Amniotic epithelial cell (primary cell): Measurements from ENCODE around the gene SLC35A4.
"Not testable (repeated sequence)": the region's sequence is repeated elsewhere in the genome, so short reads cannot be mapped to it uniquely, and the experiment has no call there.

ENCODE experiments used
- DNase-seq: peaks from one replicate; pipeline ENCODE4 v3.0.0-alpha.2; 2010; ENCODE audit warnings: low read depth

The SLC35A4 gene

DNA sequence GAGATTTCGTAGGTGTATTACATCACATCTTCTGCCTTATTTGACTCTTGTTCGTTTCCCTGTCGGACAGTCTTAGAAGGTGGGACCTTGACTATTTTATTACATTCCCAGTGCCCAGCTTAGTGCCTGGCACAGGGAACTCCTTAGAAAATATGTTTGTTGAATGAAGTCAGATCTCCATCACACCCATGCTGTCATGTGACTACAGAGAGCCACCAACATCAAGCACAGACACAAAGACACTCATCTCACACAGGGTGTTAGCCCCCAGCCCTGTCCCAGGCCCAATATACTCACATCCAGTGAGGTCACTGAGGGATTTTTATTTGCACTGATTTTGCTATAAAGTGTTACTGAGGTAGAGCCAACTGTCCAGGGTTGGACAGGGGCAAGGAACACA is 6.7 kb upstream of the SLC35A4 start:
- no peak for DNase-seq

DNA sequence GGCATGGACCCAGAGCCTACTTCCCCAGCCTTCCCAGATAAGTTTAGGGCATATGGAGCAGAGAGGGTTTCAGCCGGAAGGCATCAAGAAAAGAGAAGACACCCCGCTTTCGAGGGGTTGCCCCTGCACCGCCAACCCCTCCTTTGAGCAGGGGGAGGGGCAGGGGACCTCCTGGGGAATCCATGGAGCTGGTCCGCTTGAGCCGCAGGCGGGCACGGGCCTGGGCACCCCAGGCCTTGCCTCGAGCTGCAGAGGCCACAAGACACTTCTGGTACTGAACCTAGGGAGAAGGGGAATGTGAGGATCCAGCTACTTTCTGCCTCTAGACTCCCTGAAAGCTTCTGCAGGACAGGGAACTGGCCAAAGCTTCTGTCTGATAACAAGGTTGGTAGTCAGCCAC is 6.1 kb upstream of the SLC35A4 start:
- DNase-seq: no peak

DNA sequence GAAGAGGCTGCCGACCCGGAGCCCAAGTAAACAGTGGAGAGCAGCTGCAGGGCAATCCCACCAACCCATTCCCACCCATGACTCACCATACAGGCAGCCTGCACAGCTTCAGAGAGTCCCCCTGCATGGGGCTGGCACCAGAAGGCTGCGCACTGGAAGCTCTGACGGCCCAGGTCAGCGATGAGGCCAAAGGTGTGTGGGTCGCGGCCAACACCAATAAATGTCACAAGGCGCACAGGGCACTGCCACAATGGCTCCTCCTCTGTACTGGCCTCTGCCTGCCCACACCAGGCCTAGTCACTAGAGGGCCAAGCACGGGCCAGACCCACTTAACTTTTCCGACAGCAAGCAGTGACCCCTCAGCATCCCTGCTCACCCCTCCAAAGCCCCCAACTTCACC is 4.4 kb upstream of the SLC35A4 start:
- no peak for DNase-seq

DNA sequence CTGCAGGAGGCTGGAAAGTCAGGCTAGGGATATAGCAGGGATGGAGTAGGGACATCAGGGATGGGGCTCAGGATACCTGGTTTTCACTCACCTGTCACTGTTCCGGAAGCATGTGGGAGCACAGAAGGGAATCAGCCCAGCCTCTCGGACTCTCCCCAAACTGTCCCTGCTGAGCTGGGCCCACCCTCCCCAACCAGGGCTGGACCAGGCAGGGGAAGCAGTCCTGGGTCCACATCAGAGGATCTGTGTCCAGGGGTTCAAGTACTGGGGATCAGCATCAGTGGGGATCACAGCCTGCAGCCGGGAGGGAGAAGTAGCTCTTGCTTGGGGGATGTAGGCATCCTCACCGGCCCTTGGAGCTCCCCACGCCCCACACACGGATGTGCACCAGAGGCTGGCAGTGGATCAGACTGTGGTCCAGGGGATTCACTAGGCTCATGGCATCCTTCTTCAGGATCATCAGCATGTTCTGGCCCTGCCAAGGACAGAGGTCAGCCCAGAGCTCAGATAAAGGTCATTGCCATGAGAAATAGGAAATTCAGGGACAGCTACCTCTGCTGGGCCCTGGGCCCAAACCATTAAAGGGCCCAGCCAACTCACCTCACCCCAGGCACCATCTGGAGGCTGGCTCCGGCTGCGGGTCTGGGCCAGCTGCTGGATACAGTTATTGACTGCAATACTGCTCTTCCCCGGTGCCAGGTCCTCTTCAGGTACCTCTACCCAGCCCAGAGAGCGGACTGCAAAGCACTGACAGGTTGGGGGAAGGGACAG is 2.7 kb upstream of the SLC35A4 start:
- DNase-seq: no peak

DNA sequence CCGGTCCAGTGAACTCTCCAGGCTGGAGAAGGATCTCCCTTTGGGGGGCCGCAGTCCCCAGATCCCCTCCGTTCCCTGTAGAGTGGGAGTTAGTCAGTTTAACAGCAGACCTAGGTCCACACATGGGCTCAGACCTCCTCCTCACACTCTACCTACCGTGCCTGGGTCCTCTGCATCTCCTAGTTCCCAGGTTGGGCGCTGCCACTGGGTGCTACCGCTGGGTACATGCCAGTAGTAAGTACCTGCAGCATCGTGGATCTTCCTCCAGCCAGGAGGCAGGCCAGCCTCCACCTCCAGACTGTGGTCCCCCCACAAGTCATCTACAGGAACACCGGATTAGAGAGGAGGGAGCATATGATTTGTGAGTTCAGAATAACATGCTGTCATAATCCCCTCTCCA is 1.0 kb upstream of the SLC35A4 start:
- no peak for DNase-seq

DNA sequence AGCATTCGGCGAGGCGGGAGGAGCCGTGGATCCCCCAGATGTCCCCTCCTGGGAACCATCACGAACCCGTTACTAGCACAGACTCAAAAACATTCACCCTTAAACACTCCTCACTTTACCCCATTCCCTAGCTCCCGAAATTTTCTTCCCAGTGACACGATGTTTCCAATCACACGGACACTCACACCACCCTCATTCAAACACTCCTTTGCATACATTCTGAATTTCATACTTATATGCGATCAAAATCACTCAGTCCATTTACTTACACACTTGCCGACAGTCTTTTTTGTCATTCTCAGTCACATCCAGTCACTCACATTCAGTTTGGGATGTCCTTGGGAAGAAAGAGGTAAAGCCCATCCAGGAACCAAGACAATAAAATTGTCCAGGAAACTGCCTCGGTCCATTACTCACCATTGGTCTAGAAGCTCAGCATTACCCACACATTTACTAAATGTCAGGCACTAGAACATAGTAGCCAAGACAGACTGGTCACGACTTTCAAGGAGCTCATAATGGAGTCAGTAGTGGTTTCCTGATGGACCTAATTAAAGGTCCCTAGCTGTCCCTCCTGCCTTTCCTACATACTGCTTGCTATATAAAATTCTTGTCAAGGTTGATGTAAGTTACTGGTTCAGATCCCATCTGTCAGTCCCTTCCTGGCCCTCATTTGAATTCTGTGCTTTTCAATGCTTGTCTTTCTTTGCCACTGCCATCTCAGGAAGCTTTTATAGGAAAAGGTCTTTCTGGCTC is 574 bp downstream of the SLC35A4 start:
- DNase-seq: peak; percentile 31

DNA sequence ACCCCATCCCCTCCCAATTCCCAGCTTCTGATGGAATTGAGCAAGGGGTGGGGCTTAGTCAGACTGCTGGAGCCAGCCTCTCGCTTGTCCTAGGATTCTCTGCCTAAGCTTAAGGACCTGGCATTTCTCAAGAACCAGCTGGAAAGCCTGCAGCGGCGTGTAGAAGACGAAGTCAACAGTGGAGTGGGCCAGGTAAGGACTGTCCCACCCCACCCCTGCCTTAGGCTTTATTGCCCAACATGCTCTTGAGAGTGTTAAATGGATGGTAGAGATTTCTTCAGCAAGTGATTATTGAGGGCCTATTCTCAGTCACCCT is 1.1 kb downstream of the SLC35A4 start:
- DNase-seq: peak; percentile 54

DNA sequence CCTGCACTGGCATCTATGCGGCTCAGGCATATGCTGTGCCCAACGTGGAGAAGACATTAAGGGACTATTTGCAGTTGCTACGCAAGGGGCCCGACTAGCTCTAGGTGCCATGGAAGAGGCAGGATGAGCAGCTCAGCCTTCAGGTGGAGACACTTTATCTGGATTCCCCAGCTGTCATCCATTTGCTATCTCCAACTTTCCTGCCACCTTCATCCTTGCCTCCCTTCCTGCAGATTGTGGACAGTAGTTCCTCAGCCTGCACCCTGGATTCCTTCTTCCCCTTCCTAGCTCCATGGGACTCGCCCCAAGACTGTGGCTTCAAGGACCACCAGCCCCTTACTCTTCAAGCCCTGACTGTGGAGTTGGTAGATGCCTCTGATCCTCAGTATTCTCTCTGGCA is 2.0 kb downstream of the SLC35A4 start:
- DNase-seq: no peak

DNA sequence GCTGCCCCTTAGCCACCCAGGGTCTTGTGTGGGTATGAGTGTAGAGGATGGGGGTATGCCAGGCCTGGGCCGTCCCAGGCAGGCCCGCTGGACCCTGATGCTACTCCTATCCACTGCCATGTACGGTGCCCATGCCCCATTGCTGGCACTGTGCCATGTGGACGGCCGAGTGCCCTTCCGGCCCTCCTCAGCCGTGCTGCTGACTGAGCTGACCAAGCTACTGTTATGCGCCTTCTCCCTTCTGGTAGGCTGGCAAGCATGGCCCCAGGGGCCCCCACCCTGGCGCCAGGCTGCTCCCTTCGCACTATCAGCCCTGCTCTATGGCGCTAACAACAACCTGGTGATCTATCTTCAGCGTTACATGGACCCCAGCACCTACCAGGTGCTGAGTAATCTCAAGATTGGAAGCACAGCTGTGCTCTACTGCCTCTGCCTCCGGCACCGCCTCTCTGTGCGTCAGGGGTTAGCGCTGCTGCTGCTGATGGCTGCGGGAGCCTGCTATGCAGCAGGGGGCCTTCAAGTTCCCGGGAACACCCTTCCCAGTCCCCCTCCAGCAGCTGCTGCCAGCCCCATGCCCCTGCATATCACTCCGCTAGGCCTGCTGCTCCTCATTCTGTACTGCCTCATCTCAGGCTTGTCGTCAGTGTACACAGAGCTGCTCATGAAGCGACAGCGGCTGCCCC is 2.6 kb downstream of the SLC35A4 start:
- DNase-seq: no peak

DNA sequence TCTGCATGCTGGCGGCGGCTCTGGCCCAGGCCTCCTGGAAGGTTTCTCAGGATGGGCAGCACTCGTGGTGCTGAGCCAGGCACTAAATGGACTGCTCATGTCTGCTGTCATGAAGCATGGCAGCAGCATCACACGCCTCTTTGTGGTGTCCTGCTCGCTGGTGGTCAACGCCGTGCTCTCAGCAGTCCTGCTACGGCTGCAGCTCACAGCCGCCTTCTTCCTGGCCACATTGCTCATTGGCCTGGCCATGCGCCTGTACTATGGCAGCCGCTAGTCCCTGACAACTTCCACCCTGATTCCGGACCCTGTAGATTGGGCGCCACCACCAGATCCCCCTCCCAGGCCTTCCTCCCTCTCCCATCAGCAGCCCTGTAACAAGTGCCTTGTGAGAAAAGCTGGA is 3.2 kb downstream of the SLC35A4 start:
- no peak for DNase-seq

DNA sequence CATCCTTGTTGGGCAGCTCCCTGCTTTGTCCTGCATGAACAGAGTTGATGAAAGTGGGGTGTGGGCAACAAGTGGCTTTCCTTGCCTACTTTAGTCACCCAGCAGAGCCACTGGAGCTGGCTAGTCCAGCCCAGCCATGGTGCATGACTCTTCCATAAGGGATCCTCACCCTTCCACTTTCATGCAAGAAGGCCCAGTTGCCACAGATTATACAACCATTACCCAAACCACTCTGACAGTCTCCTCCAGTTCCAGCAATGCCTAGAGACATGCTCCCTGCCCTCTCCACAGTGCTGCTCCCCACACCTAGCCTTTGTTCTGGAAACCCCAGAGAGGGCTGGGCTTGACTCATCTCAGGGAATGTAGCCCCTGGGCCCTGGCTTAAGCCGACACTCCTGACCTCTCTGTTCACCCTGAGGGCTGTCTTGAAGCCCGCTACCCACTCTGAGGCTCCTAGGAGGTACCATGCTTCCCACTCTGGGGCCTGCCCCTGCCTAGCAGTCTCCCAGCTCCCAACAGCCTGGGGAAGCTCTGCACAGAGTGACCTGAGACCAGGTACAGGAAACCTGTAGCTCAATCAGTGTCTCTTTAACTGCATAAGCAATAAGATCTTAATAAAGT is 3.9 kb downstream of the SLC35A4 start:
- no peak for DNase-seq

DNA sequence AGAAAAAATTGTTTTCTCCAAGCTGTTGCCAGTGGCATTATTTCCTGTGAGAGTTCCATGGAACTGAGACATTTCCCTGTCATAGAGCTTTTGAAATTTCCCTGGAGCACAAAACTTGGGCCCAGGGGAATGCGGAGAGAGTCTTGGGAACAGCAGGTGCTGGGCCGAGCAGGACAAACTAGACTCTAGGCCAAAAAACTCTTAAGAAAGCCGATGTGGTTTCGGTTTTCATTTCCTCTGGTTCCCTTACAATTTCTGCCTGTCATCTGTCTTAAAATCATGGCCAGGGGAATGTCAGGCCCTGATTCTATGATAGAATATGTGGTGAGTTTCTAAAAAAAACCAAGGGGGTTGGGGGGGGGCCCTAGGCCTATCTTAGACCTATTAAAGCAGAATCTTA is 4.6 kb downstream of the SLC35A4 start:
- no peak for DNase-seq

DNA sequence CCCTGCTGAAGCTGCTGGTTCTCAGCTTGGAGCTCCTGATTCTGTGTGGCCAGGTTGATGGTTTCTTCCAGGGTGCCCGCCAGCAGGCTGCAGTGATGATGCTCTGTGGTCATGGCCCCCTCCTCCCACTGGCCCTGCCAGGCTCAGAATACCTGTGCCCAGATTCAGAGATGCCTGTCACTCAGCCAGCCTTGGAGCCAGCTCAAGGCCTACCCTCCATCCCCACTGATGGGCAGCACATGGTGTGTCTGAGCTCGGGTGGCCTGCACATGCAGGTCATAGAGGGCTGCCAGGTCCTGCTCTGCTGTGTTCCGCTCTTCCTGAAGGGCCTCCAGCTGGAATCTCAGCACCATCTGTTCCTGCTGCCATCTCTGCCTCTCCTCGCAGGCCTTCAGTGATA is 5.4 kb downstream of the SLC35A4 start:
- no peak for DNase-seq

DNA sequence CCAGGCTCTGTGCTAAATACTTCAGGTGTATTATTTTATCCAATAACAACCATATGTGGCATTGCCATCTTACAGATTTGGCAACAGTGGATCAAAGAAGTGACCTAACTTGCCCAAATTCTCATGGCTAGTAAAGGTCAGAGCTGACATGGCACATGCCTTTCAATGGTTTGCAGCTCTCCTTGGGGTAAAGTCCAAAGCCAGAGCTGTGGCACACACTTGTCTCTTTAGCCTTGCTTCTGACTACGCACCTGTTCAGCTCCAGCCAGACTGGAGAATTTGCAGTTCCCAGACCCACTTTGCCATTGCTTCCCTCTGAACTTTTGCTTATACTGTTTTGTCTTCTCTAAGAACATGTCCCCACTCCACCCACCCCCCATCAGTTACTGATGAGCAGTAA is 5.9 kb downstream of the SLC35A4 start:
- DNase-seq: no peak

DNA sequence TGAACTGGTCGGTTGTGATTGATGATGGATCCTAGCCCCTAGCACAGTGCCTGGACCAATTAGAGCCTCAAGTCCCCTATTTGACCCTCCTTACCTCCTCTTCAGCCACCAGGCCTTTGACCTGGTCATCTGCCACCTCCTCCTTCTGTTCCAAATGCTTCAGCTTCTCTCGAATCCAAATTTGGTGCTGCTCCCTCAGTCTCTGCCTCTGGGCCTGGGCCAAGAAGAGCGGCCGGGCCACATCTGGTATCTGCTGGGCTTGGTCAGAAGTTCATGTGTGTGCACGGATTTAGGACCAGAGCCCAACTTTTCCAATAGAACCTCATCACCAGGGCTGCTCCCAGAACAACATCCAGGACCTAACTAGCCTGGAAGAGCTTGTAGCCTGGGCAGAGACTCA is 6.5 kb downstream of the SLC35A4 start:
- DNase-seq: no peak

DNA sequence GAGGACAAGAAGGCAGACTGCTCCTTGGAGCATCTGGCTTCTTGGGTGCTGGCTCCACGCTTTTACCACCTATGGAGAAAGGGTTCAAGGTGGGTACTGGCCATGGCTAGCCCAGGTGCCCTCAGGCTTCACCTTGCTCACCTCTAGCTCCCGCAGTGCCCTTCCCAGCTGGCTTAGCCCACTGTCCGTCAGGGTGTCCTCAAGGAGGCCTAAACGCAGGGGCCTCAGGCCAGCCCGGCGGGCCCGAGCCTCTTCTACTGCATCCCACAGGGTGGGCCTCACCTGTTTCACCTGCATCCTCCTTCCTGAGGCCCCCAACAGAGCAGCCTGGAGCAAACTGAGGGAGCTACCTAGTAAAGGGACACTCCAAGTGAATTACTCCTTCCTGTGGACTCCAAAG is 9.1 kb downstream of the SLC35A4 start:
- DNase-seq: no peak

DNA sequence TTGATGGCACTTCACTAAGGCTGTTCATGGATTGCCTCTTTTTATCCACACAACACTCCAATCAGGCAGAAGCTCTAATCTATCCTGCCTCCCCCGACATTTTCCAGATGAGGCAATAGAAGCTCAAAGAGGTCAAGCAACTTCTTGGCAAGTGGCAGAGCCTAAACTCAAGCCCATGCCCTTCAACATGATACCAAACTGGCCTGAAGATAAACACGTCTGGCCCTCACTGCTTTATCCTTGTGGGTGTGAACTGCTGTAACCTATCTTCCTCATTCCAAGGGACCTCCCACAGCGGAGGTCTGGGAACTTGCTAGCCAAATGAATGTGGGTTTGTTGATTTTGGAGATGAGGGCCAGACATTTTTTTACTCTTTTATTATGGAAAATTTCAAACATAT is 9.5 kb downstream of the SLC35A4 start:
- DNase-seq: peak; percentile 92

DNA sequence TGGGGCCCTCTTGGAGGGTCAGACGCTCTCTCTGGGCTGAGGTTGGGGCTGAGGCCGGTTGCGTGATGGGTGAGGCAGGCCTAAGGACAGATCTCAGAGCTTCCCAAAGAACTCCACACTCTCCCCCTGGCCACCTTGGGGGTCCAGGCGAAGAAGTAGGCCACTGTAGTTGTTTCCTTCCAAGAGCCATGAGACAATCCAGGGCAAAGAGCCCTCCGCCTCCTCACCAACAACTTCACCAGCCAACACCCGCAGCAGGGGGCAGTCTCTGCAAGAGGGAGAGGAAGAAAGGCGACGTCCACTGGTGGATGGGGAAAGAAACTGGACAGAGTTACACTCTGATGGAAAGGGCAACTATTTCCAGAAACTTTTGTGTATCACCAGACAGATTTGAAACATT is 10.7 kb downstream of the SLC35A4 start:
- peak; percentile 72 for DNase-seq

DNA sequence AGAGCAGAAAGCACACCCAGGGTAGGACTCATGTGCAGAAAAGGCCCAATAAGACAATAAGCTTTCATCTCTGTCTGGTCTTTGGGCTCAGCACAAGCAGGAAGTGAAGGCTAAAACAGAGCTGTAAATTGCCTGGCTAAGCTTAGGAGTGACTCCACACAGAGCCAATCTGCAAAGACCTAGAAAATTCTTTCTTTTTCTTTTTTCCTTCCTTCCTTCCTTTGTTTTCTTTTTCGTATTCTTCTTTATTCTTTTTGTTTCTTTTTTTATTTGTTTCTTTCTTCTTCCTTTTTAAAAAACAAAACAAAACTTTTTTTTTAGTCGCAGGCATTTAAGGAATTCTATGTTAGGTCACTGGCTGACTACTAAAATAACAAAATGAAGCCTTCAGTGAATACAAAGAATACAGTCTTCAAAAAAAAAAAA is 12.2 kb downstream of the SLC35A4 start:
- DNase-seq: no peak

DNA sequence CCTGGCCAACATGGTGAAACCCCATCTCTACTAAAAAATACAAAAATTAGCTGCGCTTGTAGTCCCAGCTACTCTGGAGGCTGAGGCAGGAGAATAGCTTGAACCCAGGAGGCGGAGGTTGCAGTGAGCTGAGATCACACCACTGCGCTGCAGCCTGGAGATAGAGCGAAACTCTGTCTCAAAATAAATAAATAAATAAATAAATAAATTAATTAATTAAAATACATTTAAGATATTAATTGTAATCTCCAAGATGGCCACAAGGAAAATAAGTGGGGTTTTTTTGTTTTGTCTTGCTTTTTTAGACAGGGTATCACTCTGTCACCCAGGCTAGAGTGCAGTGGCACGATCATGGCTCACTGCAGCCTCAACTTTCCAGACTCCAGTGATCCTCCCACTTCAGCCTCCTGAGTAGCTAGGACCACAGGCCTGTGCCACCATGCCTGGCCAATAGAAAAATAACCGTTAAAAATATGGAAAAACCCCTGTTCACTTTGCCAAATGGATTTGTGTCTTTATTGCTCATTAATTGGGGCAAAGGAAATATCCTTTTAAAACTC is 14.6 kb downstream of the SLC35A4 start:
- DNase-seq: not testable (repeated sequence)

DNA sequence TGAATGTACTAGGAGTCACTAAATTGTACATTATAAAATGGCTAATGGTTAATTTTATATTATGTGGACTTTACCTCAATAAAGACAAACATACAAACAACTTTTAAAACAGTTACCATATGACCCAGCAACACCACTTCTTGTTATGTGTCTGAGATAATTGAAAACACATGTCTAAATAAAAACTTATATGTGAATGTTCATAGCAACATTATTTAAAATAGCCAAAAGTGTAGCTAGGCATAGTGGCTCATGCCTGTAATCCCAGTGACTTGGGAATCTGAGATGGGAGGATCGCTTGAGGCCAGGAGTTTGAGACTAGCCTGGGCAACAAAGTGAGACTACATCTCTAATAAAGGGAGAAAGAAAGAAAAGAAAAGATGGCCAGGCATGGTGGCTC is 22.9 kb downstream of the SLC35A4 start:
- no peak for DNase-seq

DNA sequence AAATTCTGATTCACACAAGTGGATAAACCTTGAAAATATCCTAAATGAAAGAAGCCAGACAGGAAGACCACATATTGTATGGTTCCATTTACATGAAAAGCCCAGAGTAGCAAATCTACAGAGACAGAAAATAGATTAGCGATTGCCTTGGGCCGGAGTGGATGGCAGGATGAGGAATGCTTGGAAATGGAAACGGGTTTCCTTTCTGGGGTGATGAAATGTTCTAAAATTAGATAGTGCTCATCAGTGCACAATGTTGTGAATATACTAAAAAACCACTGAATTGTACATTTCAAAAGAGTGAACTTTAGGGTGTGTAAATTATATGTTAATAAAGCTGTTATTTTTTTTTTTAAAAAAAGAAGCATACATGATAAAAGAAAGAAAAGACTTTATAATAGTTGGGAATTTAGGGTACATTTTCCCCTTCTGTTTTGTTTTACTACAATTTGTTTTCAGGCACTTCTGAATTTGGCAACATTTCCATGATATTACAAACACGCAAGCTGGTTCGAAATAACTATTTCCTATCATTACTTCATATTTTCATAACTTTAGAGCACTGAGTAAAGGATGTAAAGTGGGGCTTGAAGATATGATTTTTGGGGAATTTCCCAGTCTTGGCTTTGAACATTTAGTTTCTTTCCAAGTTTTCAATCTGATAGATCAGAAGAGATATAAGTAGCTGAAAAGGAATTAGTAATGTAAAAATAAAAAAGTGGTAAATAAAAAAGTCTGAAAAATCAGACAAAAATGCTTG is 23.9 kb downstream of the SLC35A4 start:
- peak; percentile 35 for DNase-seq
